Measurements from ENCODE around the gene OR52E6. TPM values are rescaled to one million over a fixed set of nuclear protein-coding genes. Genes with fewer than 3 reads are reported as not detected.

Gene OR52E6
- total RNA-seq (2022) (not detected in 2 replicates), Bru-seq, nascent RNA (not detected), BruChase-seq, experiment 1, labeled RNA remaining after a 6-hour chase (not detected), BruChase-seq, experiment 2, labeled RNA remaining after a 2-hour chase (not detected)
- long read RNA-seq, result 0 reads

DNA sequence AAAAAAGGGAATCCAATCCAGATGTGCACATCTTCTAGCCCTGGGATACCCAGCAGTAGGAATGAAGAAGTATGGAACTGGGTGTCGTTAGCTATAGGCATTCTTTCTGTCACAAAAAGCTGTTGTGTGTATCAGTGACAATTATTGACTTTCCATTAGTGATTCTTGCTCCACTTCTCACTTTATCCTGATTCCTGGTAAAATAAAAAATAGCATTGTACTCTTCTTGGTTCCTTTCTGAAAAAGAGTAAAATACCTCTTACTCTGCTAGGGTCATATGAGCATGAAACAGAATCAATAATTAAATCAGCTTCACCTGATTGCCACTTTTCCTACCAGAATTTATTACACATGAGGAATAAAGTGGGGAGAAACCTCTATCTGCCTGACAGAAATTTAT is at the start of gene OR52E6:
Gene OR52E6, minus strand, starts transcription at position 101 of the 400 bp plus-strand sequence. Its CDS starts 0 bp downstream, at position 101.
- Mint-ChIP-seq H3K4me1 (ENCODE audit: insufficient read depth, unreplicated experiment) (no peaks in the 10 kb centered on the region), H3K9me3 (ENCODE audit: unreplicated experiment) (no peaks in the 10 kb centered on the region), H3K27me3 (ENCODE audit: insufficient read depth, unreplicated experiment) (no peaks in the 10 kb centered on the region), H3K4me3 (ENCODE audit: unreplicated experiment) (no peak within 1 kb of the TSS), H3K36me3 (ENCODE audit: insufficient read depth, unreplicated experiment) (no peaks in the 10 kb centered on the region), H3K27ac (ENCODE audit: low read depth, unreplicated experiment) (no peak within 1 kb of the TSS)
- intact Hi-C loops (cut with micrococcal nuclease), result no loop called here
- BruUV-seq (replicated peaks), result no TSS peak
- no peak for DNase-seq (ENCODE audit: unreplicated experiment)
- TF ChIP-seq, protein P1, sequence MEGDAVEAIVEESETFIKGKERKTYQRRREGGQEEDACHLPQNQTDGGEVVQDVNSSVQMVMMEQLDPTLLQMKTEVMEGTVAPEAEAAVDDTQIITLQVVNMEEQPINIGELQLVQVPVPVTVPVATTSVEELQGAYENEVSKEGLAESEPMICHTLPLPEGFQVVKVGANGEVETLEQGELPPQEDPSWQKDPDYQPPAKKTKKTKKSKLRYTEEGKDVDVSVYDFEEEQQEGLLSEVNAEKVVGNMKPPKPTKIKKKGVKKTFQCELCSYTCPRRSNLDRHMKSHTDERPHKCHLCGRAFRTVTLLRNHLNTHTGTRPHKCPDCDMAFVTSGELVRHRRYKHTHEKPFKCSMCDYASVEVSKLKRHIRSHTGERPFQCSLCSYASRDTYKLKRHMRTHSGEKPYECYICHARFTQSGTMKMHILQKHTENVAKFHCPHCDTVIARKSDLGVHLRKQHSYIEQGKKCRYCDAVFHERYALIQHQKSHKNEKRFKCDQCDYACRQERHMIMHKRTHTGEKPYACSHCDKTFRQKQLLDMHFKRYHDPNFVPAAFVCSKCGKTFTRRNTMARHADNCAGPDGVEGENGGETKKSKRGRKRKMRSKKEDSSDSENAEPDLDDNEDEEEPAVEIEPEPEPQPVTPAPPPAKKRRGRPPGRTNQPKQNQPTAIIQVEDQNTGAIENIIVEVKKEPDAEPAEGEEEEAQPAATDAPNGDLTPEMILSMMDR (IDR thresholded peaks at IDR 0.05; ENCODE audit: unreplicated experiment), result no peak
- CTCF ChIA-PET, result interaction anchor here (0.6 kb wide), 2 partner anchors 305 to 487 kb away, joined by 3 read pairs; no protein-coding TSS in a partner anchor
- POLR2A ChIA-PET, result no interaction called here

DNA sequence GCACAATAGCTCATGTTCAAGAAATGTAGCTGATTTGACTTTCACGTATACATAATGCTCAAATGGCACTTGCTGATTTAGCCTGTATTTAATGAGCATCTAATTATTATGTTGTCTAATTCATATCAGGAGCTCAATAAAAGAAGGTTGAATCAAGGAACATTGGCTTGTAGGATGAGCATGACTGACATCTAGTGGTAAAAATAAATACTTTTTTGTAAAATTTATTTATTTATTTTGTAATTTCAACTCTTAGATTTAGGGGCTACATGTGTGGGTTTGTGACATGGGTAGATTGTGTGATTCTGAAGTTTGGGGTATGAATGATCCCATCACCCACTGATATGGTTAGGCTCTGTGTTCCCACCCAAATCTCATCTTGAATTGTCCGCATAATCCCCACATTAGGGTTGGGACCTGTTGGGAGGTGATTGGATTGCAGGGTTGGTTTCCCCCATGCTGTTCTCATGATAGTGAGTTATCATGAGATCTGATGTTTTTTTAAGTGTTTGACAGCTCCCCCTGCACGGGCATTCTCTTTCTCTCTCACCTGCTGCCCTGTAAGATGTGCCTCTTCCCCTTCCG is 49.6 kb upstream of the OR52E6 start:
- BruUV-seq (replicated peaks), result no TSS peak

DNA sequence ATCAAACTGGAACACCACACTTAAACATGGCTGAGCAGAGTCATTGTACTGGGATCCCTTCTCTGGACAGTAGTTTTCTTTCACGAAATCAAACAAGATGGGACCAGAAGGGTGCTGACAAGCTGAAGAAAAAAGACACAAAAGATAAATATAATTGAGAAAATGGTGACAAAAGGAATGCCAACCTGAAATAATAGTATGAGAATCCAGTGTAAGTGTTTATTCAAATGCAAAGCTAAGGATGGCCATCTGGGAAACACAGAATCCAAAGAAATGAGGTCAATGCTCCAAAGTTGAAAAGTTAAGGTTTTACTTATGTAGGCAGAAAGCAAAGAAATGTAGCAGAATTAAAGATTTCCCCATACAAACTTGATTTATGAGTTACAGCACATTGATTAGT is 46.0 kb upstream of the OR52E6 start:
- H3K27ac Mint-ChIP-seq (ENCODE audit: low read depth, unreplicated experiment), result no peak overlapping the region
- intact Hi-C loops (cut with micrococcal nuclease), result no loop called here
- ChIA-PET CTCF (interaction anchor here (0.7 to 0.8 kb wide), 2 partner anchors 54 to 202 kb away, joined by 3 read pairs; no protein-coding TSS in a partner anchor), POLR2A (interaction anchor here (0.7 kb wide), 1 partner anchor 25 kb away, joined by 3 read pairs; no protein-coding TSS in a partner anchor)
- H3K36me3 Mint-ChIP-seq (ENCODE audit: insufficient read depth, unreplicated experiment), result no peaks in the 10 kb centered on the region
- no peak for DNase-seq (ENCODE audit: unreplicated experiment)
- no peak overlapping the region for H3K4me3 Mint-ChIP-seq (ENCODE audit: unreplicated experiment)
- peaks cover 63% of the 10 kb centered on the region for H3K27me3 Mint-ChIP-seq (ENCODE audit: insufficient read depth, unreplicated experiment)
- BruUV-seq (replicated peaks), result no TSS peak
- TF ChIP-seq, protein P1 (IDR thresholded peaks at IDR 0.05; ENCODE audit: unreplicated experiment), result no peak
- H3K9me3 Mint-ChIP-seq (ENCODE audit: unreplicated experiment), result no peaks in the 10 kb centered on the region
- no peaks in the 10 kb centered on the region for H3K4me1 Mint-ChIP-seq (ENCODE audit: insufficient read depth, unreplicated experiment)

More for the DNA sequence above, 49.6 kb upstream of the OR52E6 start:
- peak; percentile 13 for DNase-seq (ENCODE audit: unreplicated experiment)
- no peaks in the 10 kb centered on the region for H3K9me3 Mint-ChIP-seq (ENCODE audit: unreplicated experiment)
- TF ChIP-seq, protein P1 (IDR thresholded peaks at IDR 0.05; ENCODE audit: unreplicated experiment), result peak; percentile 34
- no peaks in the 10 kb centered on the region for H3K36me3 Mint-ChIP-seq (ENCODE audit: insufficient read depth, unreplicated experiment)
- ChIA-PET POLR2A (no interaction called here), CTCF (interaction anchor here (0.5 to 1.5 kb wide), 28 partner anchors 9 to 1412 kb away, joined by 3 to 7 read pairs (median 3); partner anchors contain the start of genes OR52A1 and TRIM22)
- no peaks in the 10 kb centered on the region for H3K4me1 Mint-ChIP-seq (ENCODE audit: insufficient read depth, unreplicated experiment)
- intact Hi-C loops (cut with micrococcal nuclease), result loop anchor here (1.0 kb wide), 1 partner anchor 415 kb away; no protein-coding TSS in a partner anchor
- H3K27ac Mint-ChIP-seq (ENCODE audit: low read depth, unreplicated experiment), result no peak overlapping the region
- H3K4me3 Mint-ChIP-seq (ENCODE audit: unreplicated experiment), result no peak overlapping the region
- peaks cover 59% of the 10 kb centered on the region for H3K27me3 Mint-ChIP-seq (ENCODE audit: insufficient read depth, unreplicated experiment)

DNA sequence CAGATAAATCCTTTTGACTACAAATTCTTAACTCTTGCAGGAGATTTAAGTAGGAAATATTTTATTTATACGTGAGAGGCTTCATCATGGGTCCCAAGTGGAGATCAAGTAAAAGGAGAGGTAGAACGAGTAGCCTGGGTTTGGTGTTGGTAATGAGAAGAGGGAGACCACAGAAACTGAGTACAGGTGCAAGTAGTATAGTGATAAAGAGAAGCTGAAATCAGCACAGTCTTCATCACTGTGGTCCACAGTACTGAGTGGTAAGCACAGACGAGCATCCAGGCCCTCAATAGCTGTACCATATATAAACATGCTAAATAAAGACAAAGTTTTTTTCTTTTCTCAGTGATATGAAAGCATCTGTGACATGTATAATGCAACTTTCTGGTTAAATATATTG is 45.5 kb upstream of the OR52E6 start:
- Mint-ChIP-seq H3K27ac (ENCODE audit: low read depth, unreplicated experiment) (no peak overlapping the region), H3K4me3 (ENCODE audit: unreplicated experiment) (no peak overlapping the region), H3K36me3 (ENCODE audit: insufficient read depth, unreplicated experiment) (no peaks in the 10 kb centered on the region), H3K9me3 (ENCODE audit: unreplicated experiment) (no peaks in the 10 kb centered on the region), H3K27me3 (ENCODE audit: insufficient read depth, unreplicated experiment) (peaks cover 67% of the 10 kb centered on the region), H3K4me1 (ENCODE audit: insufficient read depth, unreplicated experiment) (no peaks in the 10 kb centered on the region)
- BruUV-seq (replicated peaks), result no TSS peak
- CTCF ChIA-PET, result no interaction called here
- TF ChIP-seq, protein P1 (IDR thresholded peaks at IDR 0.05; ENCODE audit: unreplicated experiment), result no peak
- intact Hi-C loops (cut with micrococcal nuclease), result no loop called here
- POLR2A ChIA-PET, result interaction anchor here (0.7 kb wide), 1 partner anchor 24 kb away, joined by 3 read pairs; no protein-coding TSS in a partner anchor
- no peak for DNase-seq (ENCODE audit: unreplicated experiment)

Data from MCF 10A (cell line).